Body of pancreas (tissue), 4 donors: Measurements from ENCODE around the gene TMEM92. TPM values are rescaled to one million over a fixed set of nuclear protein-coding genes. Genes with fewer than 3 reads are reported as not detected.

Source experiments
- ATAC-seq: fragments of 150-250 bp; one replicate; pipeline ENCODE4 v1.9.1; 2016
- DNase-seq, 4 donors: peaks; one replicate each; pipeline ENCODE4 v3.0.0-alpha.2; 2019
- H3K27ac ChIP-seq, 4 donors: fragments of 200-600 bp; sonication (generic); 1 replicate in 3 of 4; 2 replicates in 1 of 4; pipeline versions ENCODE4 v1.5.1 to v1.6.1; 2016 to 2019; ENCODE audit warnings: mild to moderate bottlenecking in 1 of 4, mixed read lengths in 1 of 4, moderate library complexity in 1 of 4
- H3K27me3 ChIP-seq, 2 donors: fragments of 200-600 bp; sonication (generic); one replicate each; pipeline ENCODE4 v1.6.0; 2016; ENCODE audit warnings: mild to moderate bottlenecking in 1 of 2
- H3K36me3 ChIP-seq, 2 donors: fragments of 200-600 bp; sonication (generic); replicated peaks in 1 of 2; 2 replicates each; pipeline ENCODE4 v1.5.1; 2016; ENCODE audit warnings: low read depth in 2 of 2; ENCODE audit not compliant: insufficient read depth in 1 of 2
- H3K4me1 ChIP-seq: fragments of 200-600 bp; sonication (generic); one replicate; pipeline ENCODE4 v1.6.0; 2016
- H3K4me3 ChIP-seq, 2 donors: fragments of 200-600 bp; sonication (generic); 1 replicate in 1 of 2; 2 replicates in 1 of 2; pipeline ENCODE4 v1.5.1; 2016 to 2019
- H3K9me3 ChIP-seq, 3 donors: fragments of 200-600 bp; sonication (generic); 1 replicate in 2 of 3; 2 replicates in 1 of 3; pipeline ENCODE4 v1.5.1; 2016
- CTCF ChIP-seq, 7 experiments: fragments of 450-650 bp in 4 of 7; fragments of 200-600 bp in 3 of 7; sonication (generic) in 3 of 7; IDR thresholded peaks; one replicate each; pipeline ENCODE4 v1.5.1; 2016 to 2019; ENCODE audit warnings: antibody characterized with exemption in 7 of 7
- POLR2A ChIP-seq, 3 donors: fragments of 450-650 bp; IDR thresholded peaks; one replicate each; pipeline ENCODE4 v1.6.1; 2016; ENCODE audit warnings: antibody characterized with exemption in 3 of 3, mild to moderate bottlenecking in 2 of 3
- WGBS, 2 donors: methylation state at CpG; one replicate each; pipeline ENCODE4 v1.1.5; 2017; 5-methylcytosine and 5-hydroxymethylcytosine counted together
- intact Hi-C: fragments of 100-400 bp; cut with DNase I; formaldehyde crosslinking; loops from one replicate; pipeline ENCODE4 v1.15.1; 2023
- total RNA-seq, 2 donors: library from RNA; depleted of rRNA; stranded (reverse); fragments of >200 nt; gene quantifications; one replicate each; pipeline ENCODE4 v1.1.0, GENCODE V29; 2016

Gene TMEM92
- total RNA-seq, 2 donors from 2014 or later, result not detected

- no peaks in the 10 kb centered on the region for H3K36me3 ChIP-seq
- TF ChIP-seq POLR2A (IDR thresholded peaks at IDR 0.05), result no peak
- no peak for TF ChIP-seq CTCF (IDR thresholded peaks at IDR 0.05)
- H3K27me3 ChIP-seq, result no peaks in the 10 kb centered on the region
- no peaks in the 10 kb centered on the region for H3K9me3 ChIP-seq
- intact Hi-C loops, result no loop called here
- peaks cover 15% of the 10 kb centered on the region for H3K4me1 ChIP-seq
- ATAC-seq, result no peak
- H3K4me3 ChIP-seq, result no peak overlapping the region
- no peak overlapping the region for H3K27ac ChIP-seq
- DNase-seq, result no peak
- 28 to 47% methylated on average over 9 of the region's 9 CpGs for WGBS, 2 donors
Measured at GRCh38 chr17:50301891-50302584, 27.8 kb downstream of the TMEM92 start.

- no peak overlapping the region for H3K4me3 ChIP-seq
- H3K4me1 ChIP-seq, result peaks cover 15% of the 10 kb centered on the region
- no peak overlapping the region for H3K27ac ChIP-seq
- no peaks in the 10 kb centered on the region for H3K9me3 ChIP-seq
- ATAC-seq (no peak), DNase-seq (no peak)
- intact Hi-C loops, result no loop called here
- H3K36me3 ChIP-seq, result no peaks in the 10 kb centered on the region
- 91 to 94% methylated on average over 10 to 11 of the region's 11 CpGs for WGBS, 2 donors
- H3K27me3 ChIP-seq, result no peaks in the 10 kb centered on the region
- TF ChIP-seq POLR2A (IDR thresholded peaks at IDR 0.05), result no peak
- TF ChIP-seq CTCF (IDR thresholded peaks at IDR 0.05), result no peak
Measured at GRCh38 chr17:50303051-50303450, 28.8 kb downstream of the TMEM92 start.

- no peak overlapping the region for H3K4me3 ChIP-seq
- no peak overlapping the region for H3K27ac ChIP-seq
- H3K9me3 ChIP-seq, result no peaks in the 10 kb centered on the region
- WGBS, 2 donors, result 85 to 90% methylated on average over 4 of the region's 4 CpGs
- ATAC-seq (no peak), DNase-seq (no peak)
- no peaks in the 10 kb centered on the region for H3K27me3 ChIP-seq
- no peak for TF ChIP-seq CTCF (IDR thresholded peaks at IDR 0.05)
- no peak for TF ChIP-seq POLR2A (IDR thresholded peaks at IDR 0.05)
- H3K4me1 ChIP-seq, result peaks cover 15% of the 10 kb centered on the region
- H3K36me3 ChIP-seq, result no peaks in the 10 kb centered on the region
- intact Hi-C loops, result no loop called here
Measured at GRCh38 chr17:50303596-50303995, 29.3 kb downstream of the TMEM92 start.

- H3K9me3 ChIP-seq, result no peaks in the 10 kb centered on the region
- TF ChIP-seq POLR2A (IDR thresholded peaks at IDR 0.05) (no peak), CTCF (IDR thresholded peaks at IDR 0.05) (no peak)
- WGBS, 2 donors, result 37% methylated on average over 6 to 7 of the region's 7 CpGs
- DNase-seq (peak in 2 of 4 donors; percentile 15 to 24), ATAC-seq (peak; percentile 47)
- no peak overlapping the region for H3K4me3 ChIP-seq
- H3K4me1 ChIP-seq, result peaks cover 15% of the 10 kb centered on the region
- intact Hi-C loops, result no loop called here
- H3K36me3 ChIP-seq, result no peaks in the 10 kb centered on the region
- no peaks in the 10 kb centered on the region for H3K27me3 ChIP-seq
- H3K27ac ChIP-seq, result no peak overlapping the region
Measured at GRCh38 chr17:50304781-50305404, 30.6 kb downstream of the TMEM92 start.
